Upper lobe of right lung (tissue), 1 donor: ENCODE measurements around the gene NMD3. TPM values are rescaled to one million over a fixed set of nuclear protein-coding genes. Genes with fewer than 3 reads are reported as not detected.

Experiments used
- ATAC-seq: fragments of 200-7000 bp; cut with Tn5 transposase; one replicate; pipeline ENCODE4 v1.9.1; 2020; ENCODE audit warnings: mild to moderate bottlenecking, moderate library complexity
- DNase-seq: peaks from one replicate; pipeline ENCODE4 v3.0.0-alpha.2; 2020
- H3K27ac ChIP-seq: fragments of 200-600 bp; one replicate; pipeline ENCODE4 v1.8.0; 2022
- H3K27me3 ChIP-seq: fragments of 200-600 bp; one replicate; pipeline ENCODE4 v1.8.0; 2022; ENCODE audit warnings: mild to moderate bottlenecking
- H3K36me3 ChIP-seq: fragments of 200-600 bp; one replicate; pipeline ENCODE4 v1.8.0; 2022
- H3K4me1 ChIP-seq: fragments of 200-600 bp; one replicate; pipeline ENCODE4 v1.8.0; 2022
- H3K4me3 ChIP-seq: fragments of 200-600 bp; one replicate; pipeline ENCODE4 v1.8.0; 2022; ENCODE audit warnings: mild to moderate bottlenecking
- H3K9me3 ChIP-seq: fragments of 200-600 bp; one replicate; pipeline ENCODE4 v1.8.0; 2022
- intact Hi-C: fragments of 100-400 bp; cut with DNase I; formaldehyde crosslinking; loops from one replicate; pipeline ENCODE4 v1.11.0; 2022
- total RNA-seq: library from RNA; stranded (reverse); fragmentation: NEBNext Ultra II Directional; extraction: Animal tissue kit (Norgen Biotek cat#: 25700); gene quantifications from one replicate; pipeline ENCODE4 v1.2.1, GENCODE V29; 2021
- TF ChIP-seq, protein P1 (sequence below): fragments of 200-600 bp; IDR thresholded peaks from one replicate; pipeline ENCODE4 v1.8.0; 2022; ENCODE audit warnings: antibody characterized with exemption
- donor health status: DM: no; HTN: yes; CAD: no; lungs with severe emphysema.

The NMD3 gene
- total RNA-seq, 1 donor from 2014 or later = 40.9 TPM

DNA sequence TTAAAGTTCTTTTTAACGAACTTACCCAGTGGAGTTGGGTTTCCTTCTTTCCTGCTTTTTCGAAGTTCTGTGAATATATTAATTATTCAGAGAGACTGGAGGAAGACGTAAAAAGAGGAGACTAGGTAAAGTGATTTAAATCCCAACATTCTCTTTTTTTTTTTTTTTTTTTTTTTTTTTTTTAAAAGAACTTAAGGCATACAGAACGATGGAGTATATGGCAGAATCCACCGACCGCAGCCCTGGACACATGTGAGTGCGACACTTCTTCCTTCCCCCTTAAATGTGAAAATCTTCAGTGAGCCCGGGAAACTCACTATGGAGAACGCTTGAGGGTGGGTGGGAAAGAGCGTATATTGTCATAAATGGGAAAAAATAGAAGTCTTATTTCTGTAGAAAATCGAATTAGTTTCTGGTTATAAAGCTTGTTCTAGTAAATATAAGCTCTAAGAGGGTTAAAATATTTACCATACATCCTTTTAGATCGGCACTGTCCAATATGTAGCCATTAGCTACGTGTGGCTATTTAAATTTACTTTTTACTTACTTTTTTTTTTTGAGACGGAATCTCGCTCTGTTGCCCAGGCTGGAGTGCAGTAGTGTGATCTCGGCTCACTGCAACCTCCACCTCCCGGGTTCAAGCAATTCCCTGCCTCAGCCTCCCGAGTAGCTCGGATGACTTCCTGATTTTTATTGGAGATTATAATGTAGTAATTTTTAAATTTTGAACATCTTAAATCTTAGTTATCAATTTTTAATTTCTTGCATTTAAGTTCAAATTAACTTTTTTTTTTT, 892 bp downstream of the NMD3 start:
- intact Hi-C loops = no loop called here
- TF ChIP-seq, protein P1, sequence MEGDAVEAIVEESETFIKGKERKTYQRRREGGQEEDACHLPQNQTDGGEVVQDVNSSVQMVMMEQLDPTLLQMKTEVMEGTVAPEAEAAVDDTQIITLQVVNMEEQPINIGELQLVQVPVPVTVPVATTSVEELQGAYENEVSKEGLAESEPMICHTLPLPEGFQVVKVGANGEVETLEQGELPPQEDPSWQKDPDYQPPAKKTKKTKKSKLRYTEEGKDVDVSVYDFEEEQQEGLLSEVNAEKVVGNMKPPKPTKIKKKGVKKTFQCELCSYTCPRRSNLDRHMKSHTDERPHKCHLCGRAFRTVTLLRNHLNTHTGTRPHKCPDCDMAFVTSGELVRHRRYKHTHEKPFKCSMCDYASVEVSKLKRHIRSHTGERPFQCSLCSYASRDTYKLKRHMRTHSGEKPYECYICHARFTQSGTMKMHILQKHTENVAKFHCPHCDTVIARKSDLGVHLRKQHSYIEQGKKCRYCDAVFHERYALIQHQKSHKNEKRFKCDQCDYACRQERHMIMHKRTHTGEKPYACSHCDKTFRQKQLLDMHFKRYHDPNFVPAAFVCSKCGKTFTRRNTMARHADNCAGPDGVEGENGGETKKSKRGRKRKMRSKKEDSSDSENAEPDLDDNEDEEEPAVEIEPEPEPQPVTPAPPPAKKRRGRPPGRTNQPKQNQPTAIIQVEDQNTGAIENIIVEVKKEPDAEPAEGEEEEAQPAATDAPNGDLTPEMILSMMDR = no peak
- DNase-seq = no peak

DNA sequence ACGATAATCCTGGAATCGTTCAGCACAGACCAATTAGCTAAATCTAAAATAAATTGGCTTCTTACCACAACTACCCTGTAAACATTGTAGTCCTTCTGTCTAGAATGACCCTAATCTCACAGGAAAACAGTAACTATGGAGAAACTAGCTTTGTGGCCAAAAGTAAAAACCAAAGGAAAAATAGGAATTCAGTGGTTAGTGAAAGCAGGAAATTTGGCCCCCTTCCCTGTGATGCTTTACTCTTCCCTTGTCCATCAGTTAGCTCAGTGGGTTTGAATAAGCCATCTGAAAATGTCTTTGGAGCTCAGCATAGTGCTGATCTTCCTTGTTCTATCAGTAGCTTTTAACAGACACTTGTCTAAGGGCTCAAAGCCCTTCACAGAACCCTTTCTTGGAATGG, 1.6 kb downstream of the NMD3 start:
- no peaks in the 10 kb centered on the region for H3K9me3 ChIP-seq
- intact Hi-C loops = no loop called here
- TF ChIP-seq, protein P1 = no peak
- peaks cover 20% of the 10 kb centered on the region for H3K4me1 ChIP-seq
- H3K36me3 ChIP-seq = peaks cover 23% of the 10 kb centered on the region
- H3K27ac ChIP-seq = no peak overlapping the region
- H3K4me3 ChIP-seq = peak overlapping the region; percentile 84
- DNase-seq (no peak), ATAC-seq (no peak)
- H3K27me3 ChIP-seq = no peaks in the 10 kb centered on the region

More for the DNA sequence above, 892 bp downstream of the NMD3 start:
- H3K4me3 ChIP-seq = peak overlapping the region; percentile 84
- H3K36me3 ChIP-seq = peaks cover 16% of the 10 kb centered on the region
- no peaks in the 10 kb centered on the region for H3K9me3 ChIP-seq
- no peaks in the 10 kb centered on the region for H3K27me3 ChIP-seq
- peak overlapping the region; percentile 95 for H3K27ac ChIP-seq
- peaks cover 20% of the 10 kb centered on the region for H3K4me1 ChIP-seq
- peak; percentile 39 for ATAC-seq

DNA sequence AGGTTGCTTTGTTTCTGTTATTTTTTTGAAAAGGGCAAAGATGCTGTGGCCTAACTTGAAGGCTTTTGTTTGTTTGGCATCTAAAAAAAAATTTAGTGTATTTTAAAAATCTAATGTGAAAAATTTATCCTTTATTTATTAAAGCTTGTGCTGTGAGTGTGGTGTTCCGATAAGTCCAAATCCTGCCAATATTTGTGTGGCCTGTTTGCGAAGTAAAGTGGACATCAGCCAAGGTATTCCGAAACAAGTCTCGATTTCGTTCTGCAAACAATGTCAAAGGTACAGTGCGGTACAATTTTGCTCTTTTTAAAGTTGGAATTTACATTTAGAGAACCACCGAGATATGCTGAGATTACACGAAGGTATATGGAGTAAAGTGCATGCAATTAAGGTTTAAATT, 3.7 kb downstream of the NMD3 start:
- Histone ChIP-seq H3K36me3 (peaks cover 44% of the 10 kb centered on the region), H3K9me3 (no peaks in the 10 kb centered on the region), H3K27me3 (no peaks in the 10 kb centered on the region), H3K4me1 (peaks cover 20% of the 10 kb centered on the region), H3K4me3 (no peak overlapping the region), H3K27ac (no peak overlapping the region)
- no peak for ATAC-seq
- intact Hi-C loops = no loop called here
- TF ChIP-seq, protein P1 = no peak
- no peak for DNase-seq

DNA sequence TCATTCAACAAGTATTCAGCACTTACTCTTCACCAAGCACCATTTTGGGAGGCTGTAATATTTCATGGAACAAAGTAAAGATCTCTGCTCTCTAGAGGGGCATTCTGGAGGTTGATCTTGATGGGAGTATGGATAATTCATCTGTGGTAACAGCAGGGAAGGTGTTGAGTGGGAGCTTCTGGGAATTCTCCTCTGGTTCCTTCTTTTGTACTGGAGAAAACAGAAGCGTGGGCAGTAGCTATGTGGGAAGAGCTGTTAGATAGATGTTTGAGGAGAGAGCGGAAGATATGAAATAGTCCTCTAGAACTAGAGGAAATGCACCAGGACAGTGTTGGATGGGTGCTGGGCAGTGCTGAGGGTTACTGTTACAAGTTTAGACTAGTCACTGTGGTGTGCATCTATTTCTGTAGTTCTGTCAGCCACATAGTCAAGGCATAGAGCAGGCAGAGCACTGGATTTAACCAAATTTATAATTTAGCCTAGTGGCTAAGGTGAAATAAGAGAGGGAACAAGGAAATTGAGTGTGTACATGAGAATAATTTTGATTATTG, 9.6 kb downstream of the NMD3 start:
- peak; percentile 48 for ATAC-seq
- Histone ChIP-seq H3K36me3 (peaks cover 87% of the 10 kb centered on the region), H3K4me3 (no peak overlapping the region), H3K27me3 (no peaks in the 10 kb centered on the region), H3K27ac (no peak overlapping the region), H3K9me3 (no peaks in the 10 kb centered on the region), H3K4me1 (no peaks in the 10 kb centered on the region)
- TF ChIP-seq, protein P1 = no peak
- DNase-seq = no peak
- intact Hi-C loops = no loop called here

DNA sequence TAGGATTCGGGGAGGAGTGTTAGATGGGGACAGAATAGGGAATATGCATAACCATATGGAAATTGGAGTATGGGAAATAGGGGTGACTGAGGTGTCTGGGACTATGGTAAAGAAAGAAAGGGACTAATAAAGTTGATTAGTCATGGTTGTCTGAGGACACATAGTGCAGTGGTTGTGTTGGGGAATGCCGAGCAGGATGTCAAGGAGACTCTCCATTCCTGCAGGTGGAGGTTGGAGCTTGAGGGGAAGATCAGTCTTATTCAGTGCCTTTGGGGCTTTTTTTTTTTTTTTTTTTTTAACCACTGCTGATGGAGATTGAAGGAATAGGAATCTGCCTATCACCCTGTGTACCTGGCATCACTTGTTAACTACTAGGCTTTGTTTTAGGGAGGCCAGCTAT, 10.8 kb downstream of the NMD3 start:
- ATAC-seq = no peak
- H3K36me3 ChIP-seq = peaks cover 87% of the 10 kb centered on the region
- H3K4me1 ChIP-seq = no peaks in the 10 kb centered on the region
- H3K9me3 ChIP-seq = no peaks in the 10 kb centered on the region
- no peaks in the 10 kb centered on the region for H3K27me3 ChIP-seq
- no peak overlapping the region for H3K27ac ChIP-seq
- TF ChIP-seq, protein P1 = no peak
- intact Hi-C loops = no loop called here
- no peak overlapping the region for H3K4me3 ChIP-seq
- no peak for DNase-seq
